ENCODE data around the gene SNAPC4.

- TF ChIP-seq TCF7L2 (IDR thresholded peaks at IDR 0.05; ENCODE audit: low read depth, low read length) = no peak
- TF ChIP-seq, protein P1, sequence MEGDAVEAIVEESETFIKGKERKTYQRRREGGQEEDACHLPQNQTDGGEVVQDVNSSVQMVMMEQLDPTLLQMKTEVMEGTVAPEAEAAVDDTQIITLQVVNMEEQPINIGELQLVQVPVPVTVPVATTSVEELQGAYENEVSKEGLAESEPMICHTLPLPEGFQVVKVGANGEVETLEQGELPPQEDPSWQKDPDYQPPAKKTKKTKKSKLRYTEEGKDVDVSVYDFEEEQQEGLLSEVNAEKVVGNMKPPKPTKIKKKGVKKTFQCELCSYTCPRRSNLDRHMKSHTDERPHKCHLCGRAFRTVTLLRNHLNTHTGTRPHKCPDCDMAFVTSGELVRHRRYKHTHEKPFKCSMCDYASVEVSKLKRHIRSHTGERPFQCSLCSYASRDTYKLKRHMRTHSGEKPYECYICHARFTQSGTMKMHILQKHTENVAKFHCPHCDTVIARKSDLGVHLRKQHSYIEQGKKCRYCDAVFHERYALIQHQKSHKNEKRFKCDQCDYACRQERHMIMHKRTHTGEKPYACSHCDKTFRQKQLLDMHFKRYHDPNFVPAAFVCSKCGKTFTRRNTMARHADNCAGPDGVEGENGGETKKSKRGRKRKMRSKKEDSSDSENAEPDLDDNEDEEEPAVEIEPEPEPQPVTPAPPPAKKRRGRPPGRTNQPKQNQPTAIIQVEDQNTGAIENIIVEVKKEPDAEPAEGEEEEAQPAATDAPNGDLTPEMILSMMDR (IDR thresholded peaks at IDR 0.05) = no peak
- TF ChIP-seq SIN3A (IDR thresholded peaks at IDR 0.05; ENCODE audit: borderline replicate concordance, insufficient read depth, low read depth, low read length) = no peak
- TF ChIP-seq POLR2AphosphoS5 (IDR thresholded peaks at IDR 0.05; ENCODE audit: low read depth, low read length) = no peak
- no peak for TF ChIP-seq REST (IDR thresholded peaks at IDR 0.05; ENCODE audit: insufficient read depth in 1 of 2, low read depth in 2 of 2, low read length in 1 of 2)
Observed at GRCh38 chr9:136399176-136400037, 563 bp downstream of the SNAPC4 start.
